Prostate gland (tissue), 2 donors: ENCODE results near the gene IL3. TPM values are rescaled to one million over a fixed set of nuclear protein-coding genes. Genes with fewer than 3 reads are reported as not detected.

Experiments used
- DNase-seq: peaks from one replicate; pipeline ENCODE4 v3.0.0-alpha.2; 2019; ENCODE audit warnings: low spot score
- H3K27ac ChIP-seq, 2 donors: fragments of 200-600 bp; sonication (generic); 2 replicates each; pipeline ENCODE4 v1.5.1; 2017 to 2019
- H3K27me3 ChIP-seq: fragments of 200-600 bp; sonication (generic); replicated peaks from 2 replicates; pipeline ENCODE4 v1.5.1; 2019; ENCODE audit not compliant: insufficient read depth
- H3K36me3 ChIP-seq, 2 donors: fragments of 200-600 bp; sonication (generic); 1 replicate in 1 of 2; 2 replicates in 1 of 2; pipeline versions ENCODE4 v1.5.1 to v1.8.1; 2017 to 2019
- H3K4me1 ChIP-seq: fragments of 200-600 bp; sonication (generic); replicated peaks from 2 replicates; pipeline ENCODE4 v1.5.1; 2019
- H3K4me3 ChIP-seq, 2 donors: fragments of 200-600 bp; sonication (generic); 2 replicates each; pipeline ENCODE4 v1.5.1; 2017 to 2019
- H3K9me3 ChIP-seq: fragments of 200-600 bp; sonication (generic); 2 replicates; pipeline ENCODE4 v1.5.1; 2017
- POLR2A ChIP-seq: fragments of 450-650 bp; IDR thresholded peaks from one replicate; pipeline ENCODE4 v1.6.1; 2016; ENCODE audit warnings: antibody characterized with exemption, mild to moderate bottlenecking
- POLR2AphosphoS5 ChIP-seq: sonication (generic); formaldehyde crosslinking; IDR thresholded peaks from one replicate; pipeline ENCODE4 v1.6.1; 2017; ENCODE audit warnings: antibody characterized with exemption
- WGBS: methylation state at CpG from one replicate; pipeline ENCODE4 v1.1.5; 2018; 5-methylcytosine and 5-hydroxymethylcytosine counted together
- intact Hi-C: fragments of 100-400 bp; cut with DNase I; formaldehyde crosslinking; loops from one replicate; pipeline ENCODE4 v1.14.2; 2022
- total RNA-seq, 2 donors: library from RNA; depleted of rRNA; stranded (reverse); fragments of >200 nt; gene quantifications; one replicate each; pipeline ENCODE4 v1.1.0, GENCODE V29; 2016
- TF ChIP-seq, protein P1 (sequence below), 4 experiments: fragments of 200-600 bp in 2 of 4; fragments of 450-650 bp in 2 of 4; sonication (generic) in 2 of 4; IDR thresholded peaks; 1 replicate in 3 of 4; 2 replicates in 1 of 4; pipeline ENCODE4 v1.5.1; 2016 to 2019; ENCODE audit warnings: antibody characterized with exemption in 4 of 4, mild to moderate bottlenecking in 2 of 4, moderate library complexity in 2 of 4

The IL3 gene
- total RNA-seq, 2 donors from 2014 or later: not detected

DNA sequence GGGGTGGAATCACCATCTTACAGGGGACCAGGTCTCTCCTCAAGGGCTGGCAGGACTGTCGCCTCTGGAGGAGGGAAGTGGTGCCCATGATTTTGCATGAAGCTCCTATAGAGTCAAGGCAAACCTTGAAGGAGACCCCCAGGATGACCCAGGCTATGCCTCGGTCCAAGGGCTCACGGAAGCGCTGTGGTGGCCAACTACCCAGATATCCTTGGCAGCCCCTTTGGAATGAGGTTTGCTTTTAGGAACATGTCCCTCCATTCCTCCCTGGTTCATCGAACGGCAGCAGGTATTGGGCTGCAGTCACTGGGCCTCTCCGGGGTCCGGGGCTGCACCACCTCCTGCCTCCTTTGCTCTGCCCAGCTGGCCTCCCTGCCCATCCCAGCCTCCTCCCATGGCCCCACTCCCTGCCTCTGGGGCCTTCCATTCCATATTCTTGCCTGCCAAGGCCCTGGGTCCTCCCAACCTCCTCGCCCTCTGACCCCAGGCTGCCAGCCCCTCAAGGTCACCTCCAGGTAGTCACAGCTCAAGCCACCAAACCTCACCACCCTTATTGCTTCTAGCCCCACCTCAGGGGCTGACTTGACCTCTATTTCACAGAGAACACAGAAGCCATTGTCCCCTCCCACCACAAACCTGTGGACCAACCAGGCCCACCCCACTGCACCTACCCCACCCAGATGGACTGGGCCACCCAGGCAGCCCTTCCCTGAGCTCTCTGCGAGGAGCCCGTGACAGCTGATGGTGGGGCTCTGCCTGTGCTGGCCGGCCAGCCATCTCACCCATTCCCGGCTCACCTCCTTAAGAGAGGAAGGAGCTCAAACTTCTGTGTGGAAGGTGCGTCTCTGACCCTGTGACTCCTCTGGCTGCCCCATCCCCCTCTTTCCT is 3.6 kb upstream of the IL3 start:
- WGBS: 85% methylated on average over 14 of the region's 14 CpGs
- TF ChIP-seq, protein P1, sequence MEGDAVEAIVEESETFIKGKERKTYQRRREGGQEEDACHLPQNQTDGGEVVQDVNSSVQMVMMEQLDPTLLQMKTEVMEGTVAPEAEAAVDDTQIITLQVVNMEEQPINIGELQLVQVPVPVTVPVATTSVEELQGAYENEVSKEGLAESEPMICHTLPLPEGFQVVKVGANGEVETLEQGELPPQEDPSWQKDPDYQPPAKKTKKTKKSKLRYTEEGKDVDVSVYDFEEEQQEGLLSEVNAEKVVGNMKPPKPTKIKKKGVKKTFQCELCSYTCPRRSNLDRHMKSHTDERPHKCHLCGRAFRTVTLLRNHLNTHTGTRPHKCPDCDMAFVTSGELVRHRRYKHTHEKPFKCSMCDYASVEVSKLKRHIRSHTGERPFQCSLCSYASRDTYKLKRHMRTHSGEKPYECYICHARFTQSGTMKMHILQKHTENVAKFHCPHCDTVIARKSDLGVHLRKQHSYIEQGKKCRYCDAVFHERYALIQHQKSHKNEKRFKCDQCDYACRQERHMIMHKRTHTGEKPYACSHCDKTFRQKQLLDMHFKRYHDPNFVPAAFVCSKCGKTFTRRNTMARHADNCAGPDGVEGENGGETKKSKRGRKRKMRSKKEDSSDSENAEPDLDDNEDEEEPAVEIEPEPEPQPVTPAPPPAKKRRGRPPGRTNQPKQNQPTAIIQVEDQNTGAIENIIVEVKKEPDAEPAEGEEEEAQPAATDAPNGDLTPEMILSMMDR (IDR thresholded peaks at IDR 0.05): no peak
- TF ChIP-seq POLR2AphosphoS5: no peak
- no peak for TF ChIP-seq POLR2A
- DNase-seq: no peak

DNA sequence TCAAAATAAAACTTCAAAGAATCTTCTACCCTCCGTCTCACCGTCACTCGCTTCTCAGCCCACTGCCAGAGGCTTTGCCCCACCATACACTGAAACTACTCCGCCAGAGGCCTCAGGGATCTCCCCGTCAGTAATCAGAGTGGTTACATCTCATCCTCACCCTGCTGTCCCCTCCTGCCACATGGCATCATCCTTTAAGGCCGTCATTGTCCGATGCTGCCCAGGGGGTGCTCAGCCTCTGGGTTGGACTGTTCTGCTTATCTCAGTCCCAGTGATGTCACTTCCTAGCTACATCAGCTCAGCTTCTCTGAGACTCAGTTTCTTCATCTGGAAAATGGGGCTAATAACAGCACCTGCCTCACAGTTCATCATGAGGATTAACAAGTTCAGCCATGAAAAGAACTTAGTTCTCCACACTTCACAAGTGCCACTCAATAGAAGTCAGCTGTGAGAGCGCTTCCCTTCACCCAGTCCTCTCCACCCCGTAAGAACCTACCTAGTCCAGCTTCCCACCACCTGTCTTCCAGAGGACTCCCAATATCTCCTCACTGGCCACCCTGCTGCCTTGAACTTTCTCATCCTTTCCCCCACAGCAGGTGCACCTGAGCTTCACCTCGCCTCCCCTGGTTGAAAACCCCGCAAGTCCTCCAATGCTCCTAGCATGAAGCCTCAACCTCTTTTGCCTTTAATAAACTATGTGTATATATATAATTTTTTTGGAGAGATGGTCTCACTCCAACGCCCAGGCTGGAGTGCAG is 2.8 kb upstream of the IL3 start:
- Histone ChIP-seq H3K27ac (no peak overlapping the region), H3K9me3 (no peaks in the 10 kb centered on the region), H3K4me1 (no peaks in the 10 kb centered on the region), H3K4me3 (no peak overlapping the region), H3K27me3 (no peaks in the 10 kb centered on the region), H3K36me3 (no peaks in the 10 kb centered on the region)
- WGBS: 82% methylated on average over 12 of the region's 12 CpGs
- TF ChIP-seq, protein P1 (IDR thresholded peaks at IDR 0.05): no peak
- TF ChIP-seq POLR2A (no peak), POLR2AphosphoS5 (no peak)
- intact Hi-C loops: no loop called here
- DNase-seq: no peak

More for the DNA sequence above, 3.6 kb upstream of the IL3 start:
- Histone ChIP-seq H3K27me3 (no peaks in the 10 kb centered on the region), H3K4me3 (no peak overlapping the region), H3K4me1 (no peaks in the 10 kb centered on the region), H3K27ac (no peak overlapping the region), H3K36me3 (no peaks in the 10 kb centered on the region), H3K9me3 (no peaks in the 10 kb centered on the region)
- intact Hi-C loops: no loop called here

DNA sequence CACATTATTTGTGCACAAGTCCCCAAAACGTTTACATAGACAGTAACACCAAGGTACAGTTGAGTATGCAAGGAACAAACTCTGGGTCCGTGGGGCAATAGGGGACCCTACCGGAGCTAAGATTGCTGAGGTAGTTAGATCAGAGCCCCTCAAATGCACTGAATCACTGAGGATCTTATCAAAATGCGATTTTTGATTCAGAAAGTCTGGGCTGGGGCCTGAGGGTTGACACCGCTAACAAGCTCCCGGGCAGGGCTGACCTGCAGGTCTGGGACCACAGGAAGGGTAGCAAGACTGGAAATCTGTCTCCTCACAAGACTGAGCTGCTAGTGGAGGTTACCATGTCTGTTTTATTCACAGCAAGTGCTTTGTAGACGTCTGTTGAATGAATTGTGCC is 1.8 kb upstream of the IL3 start:
- no peak overlapping the region for H3K4me3 ChIP-seq
- H3K4me1 ChIP-seq: no peaks in the 10 kb centered on the region
- H3K27me3 ChIP-seq: no peaks in the 10 kb centered on the region
- intact Hi-C loops: no loop called here
- no peak overlapping the region for H3K27ac ChIP-seq
- no peaks in the 10 kb centered on the region for H3K9me3 ChIP-seq
- DNase-seq: no peak
- TF ChIP-seq POLR2A (no peak), POLR2AphosphoS5 (no peak)
- TF ChIP-seq, protein P1 (IDR thresholded peaks at IDR 0.05): no peak
- 90% methylated on average over 7 of the region's 7 CpGs for WGBS
- H3K36me3 ChIP-seq: no peaks in the 10 kb centered on the region

DNA sequence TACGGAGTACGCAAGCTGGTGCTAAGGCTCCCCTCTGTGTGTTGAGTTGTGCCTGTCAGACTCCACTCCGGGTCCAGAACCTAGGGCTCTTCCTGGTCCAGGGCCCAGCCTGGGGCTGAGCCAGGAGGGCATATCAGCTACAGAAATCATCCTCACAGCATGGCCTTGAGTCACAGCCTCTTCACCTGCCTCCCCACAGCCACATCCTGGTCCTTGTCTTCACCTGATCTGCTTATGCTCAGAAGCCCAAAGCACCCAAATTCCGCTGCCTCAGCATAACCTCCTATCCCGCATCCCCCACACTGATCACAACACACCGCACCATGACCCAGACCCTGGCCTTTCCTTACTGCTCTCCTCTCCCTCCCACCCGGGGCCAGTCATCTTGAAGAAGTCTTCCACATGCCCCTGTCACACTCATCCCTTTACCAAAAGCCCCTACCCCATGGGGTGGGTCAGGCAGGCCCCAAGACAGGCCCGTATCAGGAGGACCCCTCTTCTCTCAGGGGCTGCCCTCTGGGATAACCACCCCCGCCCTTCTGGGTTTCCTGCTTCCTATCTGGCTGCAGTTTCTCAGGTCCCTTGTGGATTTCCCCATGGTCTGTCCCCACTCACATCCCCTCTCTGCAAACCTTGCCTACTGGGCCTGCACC is 1.3 kb upstream of the IL3 start:
- H3K27me3 ChIP-seq: no peaks in the 10 kb centered on the region
- no peaks in the 10 kb centered on the region for H3K9me3 ChIP-seq
- WGBS: 92% methylated on average over 8 of the region's 9 CpGs
- TF ChIP-seq POLR2AphosphoS5: no peak
- no peak for TF ChIP-seq POLR2A
- TF ChIP-seq, protein P1 (IDR thresholded peaks at IDR 0.05): no peak
- intact Hi-C loops: no loop called here
- no peak overlapping the region for H3K27ac ChIP-seq
- H3K36me3 ChIP-seq: no peaks in the 10 kb centered on the region
- no peaks in the 10 kb centered on the region for H3K4me1 ChIP-seq
- no peak for DNase-seq
- H3K4me3 ChIP-seq: no peak overlapping the region
